ENCODE data around the gene BACH2. TPM values are rescaled to one million over a fixed set of nuclear protein-coding genes. Genes with fewer than 3 reads are reported as not detected.

Gene BACH2
- total RNA-seq, 1 donor from 2014 or later, result 3.9 TPM

GRCh38 chr6:89950446-89950845 lies 346.2 kb downstream of the BACH2 start:
- no peak overlapping the region for H3K4me3 ChIP-seq
- H3K27me3 Mint-ChIP-seq (ENCODE audit: insufficient read depth, low read depth), result peaks cover 5% of the 10 kb centered on the region
- TF ChIP-seq EZH2phosphoT487 (IDR thresholded peaks at IDR 0.05), result no peak
- no peak for TF ChIP-seq EZH2 (IDR thresholded peaks at IDR 0.05)
- TF ChIP-seq CTCF (IDR thresholded peaks at IDR 0.05), result no peak
- H3K79me2 ChIP-seq (ENCODE audit: low read depth), result no peaks in the 10 kb centered on the region
- H3K9me3 ChIP-seq (ENCODE audit: low read depth), result no peaks in the 10 kb centered on the region
- no peak overlapping the region for H3K4me2 ChIP-seq
- peaks cover 20% of the 10 kb centered on the region for H3K4me1 ChIP-seq
- no peaks in the 10 kb centered on the region for H3K36me3 ChIP-seq
- H3K36me3 Mint-ChIP-seq, result peaks cover 17% of the 10 kb centered on the region
- H3K9ac ChIP-seq, result no peak overlapping the region
- DNase-seq (ENCODE audit: low spot score), result no peak
- H3K4me1 Mint-ChIP-seq, result peaks cover 32% of the 10 kb centered on the region
- H3K27ac Mint-ChIP-seq, result peak overlapping the region; percentile 81
- H3K27me3 ChIP-seq, result no peaks in the 10 kb centered on the region
- H4K20me1 ChIP-seq (ENCODE audit: low read depth), result no peaks in the 10 kb centered on the region
- peaks cover 11% of the 10 kb centered on the region for H3F3A ChIP-seq (ENCODE audit: low read depth)
- no peak overlapping the region for H3K27ac ChIP-seq
- no peak overlapping the region for H2AFZ ChIP-seq (replicated peaks)
- H3K4me3 Mint-ChIP-seq, result no peak overlapping the region
- no peaks in the 10 kb centered on the region for H3K9me3 Mint-ChIP-seq

GRCh38 chr6:89948876-89949275 lies 347.8 kb downstream of the BACH2 start:
- Histone ChIP-seq H3F3A (ENCODE audit: low read depth) (peaks cover 11% of the 10 kb centered on the region), H3K79me2 (ENCODE audit: low read depth) (no peaks in the 10 kb centered on the region), H3K9ac (no peak overlapping the region), H3K4me1 (peaks cover 18% of the 10 kb centered on the region), H4K20me1 (ENCODE audit: low read depth) (no peaks in the 10 kb centered on the region), H3K27ac (no peak overlapping the region), H3K27me3 (no peaks in the 10 kb centered on the region), H3K9me3 (ENCODE audit: low read depth) (no peaks in the 10 kb centered on the region), H3K4me3 (no peak overlapping the region), H3K4me2 (no peak overlapping the region), H3K36me3 (no peaks in the 10 kb centered on the region), H2AFZ (replicated peaks) (no peak overlapping the region)
- peaks cover 15% of the 10 kb centered on the region for H3K36me3 Mint-ChIP-seq
- H3K4me1 Mint-ChIP-seq, result peaks cover 26% of the 10 kb centered on the region
- DNase-seq (ENCODE audit: low spot score), result no peak
- no peaks in the 10 kb centered on the region for H3K9me3 Mint-ChIP-seq
- H3K4me3 Mint-ChIP-seq, result no peak overlapping the region
- H3K27me3 Mint-ChIP-seq (ENCODE audit: insufficient read depth, low read depth), result peaks cover 5% of the 10 kb centered on the region
- no peak for TF ChIP-seq EZH2 (IDR thresholded peaks at IDR 0.05)
- TF ChIP-seq EZH2phosphoT487 (IDR thresholded peaks at IDR 0.05), result no peak
- no peak for TF ChIP-seq CTCF (IDR thresholded peaks at IDR 0.05)
- H3K27ac Mint-ChIP-seq, result no peak overlapping the region

- Mint-ChIP-seq H3K9me3 (no peaks in the 10 kb centered on the region), H3K36me3 (peaks cover 7% of the 10 kb centered on the region), H3K4me3 (no peak overlapping the region), H3K27ac (no peak overlapping the region), H3K27me3 (ENCODE audit: insufficient read depth, low read depth) (no peaks in the 10 kb centered on the region), H3K4me1 (peaks cover 13% of the 10 kb centered on the region)
- no peak for DNase-seq (ENCODE audit: low spot score)
- Histone ChIP-seq H2AFZ (replicated peaks) (no peak overlapping the region), H3K27ac (no peak overlapping the region), H3K4me2 (no peak overlapping the region), H3K27me3 (no peaks in the 10 kb centered on the region), H3K4me1 (peaks cover 10% of the 10 kb centered on the region), H3K79me2 (ENCODE audit: low read depth) (no peaks in the 10 kb centered on the region), H3K9me3 (ENCODE audit: low read depth) (no peaks in the 10 kb centered on the region), H4K20me1 (ENCODE audit: low read depth) (no peaks in the 10 kb centered on the region), H3K36me3 (no peaks in the 10 kb centered on the region), H3F3A (ENCODE audit: low read depth) (no peaks in the 10 kb centered on the region), H3K4me3 (no peak overlapping the region), H3K9ac (no peak overlapping the region)
- TF ChIP-seq CTCF (IDR thresholded peaks at IDR 0.05), result peak; percentile 50
- no peak for TF ChIP-seq EZH2phosphoT487 (IDR thresholded peaks at IDR 0.05)
Measured at GRCh38 chr6:89944826-89945407, 351.7 kb downstream of the BACH2 start.

Measured in neural progenitor cell (in vitro differentiated cells).